Activated CD8-positive, alpha-beta memory T cell treated with anti-CD3 and anti-CD28 coated beads for 48 hours (primary cell): ENCODE data around the gene SDHA.

Experiments
- DNase-seq, 3 experiments: peaks; one replicate each; pipeline ENCODE4 v3.0.0-alpha.2; 2020; ENCODE audit warnings: low read depth in 2 of 3, low spot score in 2 of 3

SDHA gene

DNA sequence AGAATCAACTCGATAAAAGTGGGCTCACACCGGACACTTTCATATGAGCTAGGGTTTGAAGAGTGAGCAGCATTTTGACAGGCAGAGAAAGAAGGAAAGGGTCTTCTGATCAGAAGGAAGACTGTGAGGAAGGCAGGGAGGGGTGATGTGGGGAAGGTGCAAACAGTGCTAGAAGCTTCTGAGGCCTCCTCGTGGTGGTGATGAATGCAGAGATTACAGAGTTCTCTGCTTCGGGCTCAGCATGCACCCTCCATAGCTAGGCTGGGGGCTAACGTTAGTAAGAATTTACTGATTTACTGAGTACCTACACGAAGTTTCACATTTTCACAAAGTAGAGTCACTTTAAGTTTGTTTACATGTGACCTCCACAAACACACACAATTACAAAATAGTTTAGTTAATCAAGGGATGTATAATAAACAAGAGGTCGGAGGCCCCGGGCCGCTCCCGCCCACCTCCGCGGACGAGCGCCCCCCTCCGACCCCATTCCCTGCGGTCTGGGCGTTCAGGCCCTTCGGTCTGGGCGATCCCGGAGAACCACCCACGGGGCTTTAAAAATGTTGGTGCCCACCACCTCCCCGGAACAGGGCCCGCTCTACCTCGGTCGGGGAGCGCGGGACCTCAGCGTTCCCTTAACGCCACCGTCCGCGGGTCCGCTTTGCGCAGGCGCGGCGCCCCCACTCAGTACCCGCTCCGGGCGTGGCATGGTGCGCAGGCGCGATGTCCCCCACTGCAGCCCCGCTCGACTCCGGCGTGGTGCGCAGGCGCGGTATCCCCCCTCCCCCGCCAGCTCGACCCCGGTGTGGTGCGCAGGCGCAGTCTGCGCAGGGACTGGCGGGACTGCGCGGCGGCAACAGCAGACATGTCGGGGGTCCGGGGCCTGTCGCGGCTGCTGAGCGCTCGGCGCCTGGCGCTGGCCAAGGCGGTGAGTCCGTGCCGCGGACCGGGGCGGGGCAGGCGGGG lies at the start of gene SDHA, which contains the start of gene CCDC127:
Gene SDHA, plus strand, starts transcription at position 827 of the 963 bp plus-strand sequence. Its CDS starts 36 bp downstream, at position 863.
Gene CCDC127, minus strand, starts transcription at position 660 of the 963 bp plus-strand sequence. CDS start 1,304 bp downstream, outside the sequence.
- DNase-seq: peak; percentile 95 to 99 (median 97)

- no peak for DNase-seq
Measured at GRCh38 chr5:169071-169727, 48.9 kb upstream of the SDHA start.

DNA sequence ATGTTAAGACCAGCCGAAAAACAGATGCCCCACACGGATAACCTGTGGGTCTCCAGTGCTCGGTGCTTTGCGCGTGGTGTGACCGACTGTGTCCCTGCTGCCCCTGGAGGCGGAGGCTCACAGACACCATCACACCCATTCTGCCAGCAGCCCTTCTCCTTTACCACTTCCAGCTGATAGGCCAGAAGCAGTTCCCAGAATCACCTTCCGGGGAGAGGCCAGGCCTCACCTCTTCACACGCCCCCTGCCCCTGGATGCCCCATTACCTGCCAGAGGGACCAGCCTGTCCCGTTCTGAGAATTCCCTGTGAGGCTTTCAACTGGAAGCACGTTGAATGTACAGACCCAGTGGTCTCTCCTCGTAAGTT lies 48.4 kb upstream of the SDHA start:
- DNase-seq: no peak

GRCh38 chr5:170971-171800 lies 46.9 kb upstream of the SDHA start:
- DNase-seq: no peak

DNA sequence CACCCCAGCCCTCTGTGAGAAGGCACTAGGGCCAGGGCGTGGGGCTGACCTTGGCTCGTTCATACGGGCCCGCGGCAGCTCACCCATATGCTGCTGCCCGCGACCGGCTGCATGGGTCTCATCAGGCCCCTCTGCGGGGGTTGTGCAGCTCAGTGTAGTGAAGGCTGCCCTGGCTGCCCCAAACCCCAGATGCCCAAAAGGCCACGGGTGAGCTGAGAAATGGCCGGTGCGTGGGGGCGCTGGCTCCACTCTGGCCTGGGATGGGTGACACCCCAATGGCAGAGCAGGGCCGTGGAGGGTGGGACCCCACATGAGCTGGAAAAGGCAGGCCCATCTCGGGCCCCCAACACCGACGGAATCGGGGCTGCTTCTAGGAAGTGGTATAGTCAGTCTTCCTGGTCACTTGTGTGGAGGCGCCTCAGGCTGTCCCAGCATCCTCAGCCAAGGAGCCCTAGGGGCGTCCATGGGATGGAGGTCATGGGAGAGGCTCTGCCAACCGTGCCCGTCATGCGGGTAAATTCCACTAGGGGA lies 46.3 kb upstream of the SDHA start:
- DNase-seq: no peak

- DNase-seq: no peak
Measured at GRCh38 chr5:172421-172820, 45.7 kb upstream of the SDHA start.

DNA sequence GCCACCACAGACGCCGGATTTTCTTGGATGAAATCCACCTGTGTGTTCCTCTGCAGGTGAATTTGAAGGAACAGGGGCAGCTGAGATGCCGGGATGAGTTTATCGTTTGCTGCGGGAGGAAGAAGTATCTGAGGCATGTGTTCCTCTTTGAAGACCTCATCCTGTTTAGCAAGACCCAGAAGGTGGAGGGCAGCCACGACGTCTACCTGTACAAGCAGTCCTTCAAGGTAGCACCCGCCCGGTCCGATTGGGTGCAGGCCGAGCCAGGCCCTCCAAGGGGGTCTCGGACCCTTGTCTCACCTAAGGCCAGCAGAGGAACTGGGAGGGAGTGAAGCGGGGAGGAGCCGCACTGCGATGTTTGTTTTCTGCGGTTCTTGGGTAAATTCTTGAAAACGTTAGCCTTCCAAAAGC lies 45.3 kb upstream of the SDHA start:
- DNase-seq: no peak

DNA sequence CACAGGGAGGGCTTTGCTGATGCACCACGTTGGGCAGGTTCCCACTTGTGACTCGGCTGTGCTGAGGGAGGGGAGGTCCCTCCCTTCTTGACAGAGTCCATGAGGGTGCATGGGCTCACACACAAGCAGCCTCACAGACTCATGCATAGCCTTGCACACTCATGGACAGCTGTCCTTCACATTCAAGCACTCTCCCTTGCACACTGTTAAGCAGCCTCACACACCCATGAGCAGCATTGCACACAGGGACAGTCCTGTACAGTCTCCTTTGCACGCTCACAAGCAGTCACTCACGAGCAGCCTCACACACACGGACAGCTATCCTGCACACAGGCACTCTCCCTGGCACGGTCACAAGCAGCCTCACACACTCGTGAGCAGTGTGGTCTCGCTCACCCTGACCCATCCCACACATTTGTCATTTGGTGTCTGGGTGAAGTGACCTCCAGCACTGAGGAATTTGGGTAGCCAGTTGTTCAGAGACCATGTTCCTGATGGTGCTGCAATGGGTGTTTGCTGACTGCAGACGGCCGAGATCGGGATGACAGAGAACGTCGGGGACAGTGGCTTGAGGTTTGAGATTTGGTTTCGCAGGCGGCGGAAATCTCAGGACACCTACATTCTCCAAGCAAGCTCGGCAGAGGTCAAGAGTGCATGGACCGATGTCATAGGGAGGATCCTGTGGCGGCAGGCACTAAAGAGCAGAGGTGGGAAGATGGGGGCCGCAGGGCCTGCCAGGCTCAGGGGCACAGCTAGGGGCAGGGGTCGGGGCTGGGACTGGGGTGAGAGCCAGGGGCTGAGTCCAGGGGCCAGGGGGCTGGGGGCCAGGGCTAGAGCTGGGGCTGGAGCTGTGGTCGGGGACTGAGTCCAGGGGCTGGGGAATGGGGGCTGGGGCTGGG lies 44.5 kb upstream of the SDHA start:
- DNase-seq: no peak

- no peak for DNase-seq
Measured at GRCh38 chr5:174291-174600, 43.9 kb upstream of the SDHA start.

GRCh38 chr5:174876-175465 lies 43.1 kb upstream of the SDHA start:
- no peak for DNase-seq

DNA sequence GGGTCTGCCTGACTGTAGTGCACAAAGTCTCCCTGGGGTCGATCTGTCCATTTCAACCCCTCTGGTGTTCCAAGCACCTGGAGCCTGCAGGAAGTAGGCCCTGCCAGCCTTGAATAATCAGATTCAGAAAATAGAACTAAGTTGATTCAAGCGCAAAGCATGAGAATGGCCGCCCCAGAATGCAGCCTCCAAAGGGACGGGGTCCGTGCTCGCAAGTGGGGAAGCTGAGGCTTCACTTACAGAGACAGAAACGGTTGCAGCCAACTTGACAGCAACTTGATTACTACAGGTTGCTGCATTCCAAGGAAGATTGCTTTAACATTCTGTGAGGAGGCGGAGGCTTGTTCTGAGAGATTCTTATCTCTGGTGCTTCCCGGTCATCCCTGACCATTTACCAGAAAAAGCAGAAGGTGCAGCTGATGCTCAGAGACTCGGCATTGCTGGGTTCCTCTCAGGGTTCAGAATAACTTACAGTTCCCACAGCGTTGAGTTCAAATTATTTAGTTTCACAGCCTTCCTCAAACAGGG lies 41.8 kb upstream of the SDHA start:
- no peak for DNase-seq

GRCh38 chr5:178110-178509 lies 40.0 kb upstream of the SDHA start:
- no peak for DNase-seq

DNA sequence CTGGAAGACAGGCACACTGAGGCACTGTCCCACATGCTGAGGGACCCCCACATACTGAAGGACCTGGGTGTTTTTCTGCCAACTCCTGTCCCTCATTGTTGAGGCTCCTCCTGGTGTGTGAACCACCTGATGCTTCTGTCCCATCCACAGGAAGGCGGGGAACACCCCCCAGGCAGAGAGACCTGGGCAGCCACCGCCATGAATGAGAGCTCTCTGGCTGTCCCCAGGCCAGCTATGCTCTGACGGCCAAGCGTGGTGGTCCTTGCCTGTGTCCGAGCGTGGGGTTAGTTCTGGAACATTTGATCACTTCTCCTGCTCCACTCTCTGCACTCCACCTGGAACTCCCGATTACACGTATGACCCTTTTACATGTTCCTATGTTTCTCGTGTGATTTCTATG lies 38.7 kb upstream of the SDHA start:
- DNase-seq: no peak

- no peak for DNase-seq
Measured at GRCh38 chr5:180286-180918, 37.7 kb upstream of the SDHA start.

- no peak for DNase-seq
Measured at GRCh38 chr5:181160-181559, 37.0 kb upstream of the SDHA start.

- no peak for DNase-seq
Measured at GRCh38 chr5:181566-181965, 36.6 kb upstream of the SDHA start.

- DNase-seq: no peak
Measured at GRCh38 chr5:182126-182525, 36.0 kb upstream of the SDHA start.

- DNase-seq: no peak
Measured at GRCh38 chr5:184471-184870, 33.6 kb upstream of the SDHA start.
